ENCODE results near the gene PPL.

DNA sequence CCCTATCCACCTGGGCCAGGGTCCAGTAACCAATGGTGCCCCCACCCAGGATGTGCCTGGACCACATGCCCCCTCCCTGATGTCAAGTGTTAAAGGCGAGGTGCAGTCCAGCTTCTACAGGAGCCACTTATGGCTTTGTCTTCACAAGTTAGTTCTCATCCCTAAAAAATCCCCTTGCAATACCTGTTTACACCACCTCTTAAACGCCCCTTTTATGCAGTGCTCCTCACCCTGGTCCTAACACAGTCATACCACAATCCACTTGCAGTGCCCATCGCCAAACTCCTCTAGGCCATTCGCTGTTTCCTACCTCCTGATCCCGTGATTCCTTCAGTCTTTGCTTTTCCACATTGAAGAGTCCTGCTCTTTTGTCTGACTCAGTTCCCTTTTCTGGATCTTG lies 97.0 kb downstream of the PPL start:
- no peak for TF ChIP-seq EZH2 (IDR thresholded peaks at IDR 0.05; ENCODE audit: borderline replicate concordance)
- TF ChIP-seq EZH2phosphoT487 (IDR thresholded peaks at IDR 0.05; ENCODE audit: low read depth, severe bottlenecking, unreplicated experiment): no peak

All from hepatocyte (in vitro differentiated cells).